ENCODE results near the gene HELZ2. TPM values are rescaled to one million over a fixed set of nuclear protein-coding genes. Genes with fewer than 3 reads are reported as not detected.

The HELZ2 gene
- total RNA-seq, 1 experiment from 2014 or later = 27.9 TPM

- Histone ChIP-seq H3K27me3 (ENCODE audit: insufficient read depth, low read length) (no peaks in the 10 kb centered on the region), H2AK5ac (ENCODE audit: insufficient read length, low read length) (no peak overlapping the region), H3K79me1 (ENCODE audit: insufficient read depth, low read depth, low read length, poor library complexity, severe bottlenecking) (no peaks in the 10 kb centered on the region), H3K27ac (ENCODE audit: insufficient read length, low read depth, low read length) (no peak overlapping the region), H3K14ac (ENCODE audit: insufficient read depth, low read length) (no peak overlapping the region), H3K4me2 (ENCODE audit: insufficient read depth, insufficient read length, low read length) (no peak overlapping the region), H4K5ac (ENCODE audit: insufficient read length, low read depth, low read length) (no peak overlapping the region), H4K8ac (replicated peaks; ENCODE audit: insufficient read length, low read depth, low read length) (no peak overlapping the region), H3K23ac (ENCODE audit: insufficient read length, low read depth, low read length) (no peak overlapping the region), H3K23me2 (ENCODE audit: insufficient read length, low read depth, low read length, poor library complexity, severe bottlenecking) (no peaks in the 10 kb centered on the region), H3K9me3 (ENCODE audit: control insufficient read depth, low read depth, low read length) (no peaks in the 10 kb centered on the region), H2BK20ac (ENCODE audit: low read depth, low read length, poor library complexity, severe bottlenecking) (no peak overlapping the region), H2BK120ac (ENCODE audit: low read depth, low read length, poor library complexity, severe bottlenecking) (no peak overlapping the region), H2AFZ (ENCODE audit: low read length) (no peak overlapping the region), H3K9ac (ENCODE audit: extremely low read depth, insufficient read length, low read length) (no peak overlapping the region), H2BK5ac (ENCODE audit: insufficient read length, low read length) (no peak overlapping the region), H3K56ac (ENCODE audit: insufficient read length, low read depth, low read length) (no peak overlapping the region), H4K91ac (ENCODE audit: insufficient read length, low read depth, low read length) (no peak overlapping the region), H2BK15ac (ENCODE audit: low read depth, low read length) (no peak overlapping the region), H3K4ac (ENCODE audit: low read depth, low read length) (no peak overlapping the region), H3K79me2 (ENCODE audit: insufficient read depth, low read length) (no peaks in the 10 kb centered on the region), H3K18ac (ENCODE audit: insufficient read length, low read depth, low read length) (no peak overlapping the region), H4K20me1 (ENCODE audit: control insufficient read depth, insufficient read depth, insufficient read length) (no peaks in the 10 kb centered on the region), H3K4me1 (ENCODE audit: insufficient read depth, low read length) (no peaks in the 10 kb centered on the region), H3T11ph (ENCODE audit: low read length) (no peak overlapping the region), H2BK12ac (ENCODE audit: insufficient read length, low read depth, low read length) (no peak overlapping the region)
- TF ChIP-seq CTCF (conservative IDR thresholded peaks at IDR 0.05) = no peak
- no peaks in the 10 kb centered on the region for H3K4me1 Mint-ChIP-seq
- no peaks in the 10 kb centered on the region for H3K27me3 Mint-ChIP-seq (ENCODE audit: low read depth)
- WGBS (ENCODE audit: extremely low coverage, insufficient read length, low lambda C conversion rate) = no CpG with 5 or more reads among the region's 30 CpGs
- no peak overlapping the region for H3K4me3 Mint-ChIP-seq
- no peak for DNase-seq
- no peak overlapping the region for H3K27ac Mint-ChIP-seq
- peaks cover 6 to 38% (median 37%) of the 10 kb centered on the region in 3 experiments; a peak in 6 of 7 replicates for H3K36me3 Mint-ChIP-seq (ENCODE audit: insufficient read depth in 1 of 3, low read depth in 3 of 3)
- H3K9me3 Mint-ChIP-seq = no peaks in the 10 kb centered on the region
These were observed 21.5 kb upstream of the HELZ2 start for GRCh38 chr20:63595416-63596127.
